ENCODE measurements around the gene AVEN. TPM values are rescaled to one million over a fixed set of nuclear protein-coding genes. Genes with fewer than 3 reads are reported as not detected.

AVEN gene
- total and polyA plus RNA-seq, 2 experiments from 2014 or later: 7.7 to 10.3 TPM

DNA sequence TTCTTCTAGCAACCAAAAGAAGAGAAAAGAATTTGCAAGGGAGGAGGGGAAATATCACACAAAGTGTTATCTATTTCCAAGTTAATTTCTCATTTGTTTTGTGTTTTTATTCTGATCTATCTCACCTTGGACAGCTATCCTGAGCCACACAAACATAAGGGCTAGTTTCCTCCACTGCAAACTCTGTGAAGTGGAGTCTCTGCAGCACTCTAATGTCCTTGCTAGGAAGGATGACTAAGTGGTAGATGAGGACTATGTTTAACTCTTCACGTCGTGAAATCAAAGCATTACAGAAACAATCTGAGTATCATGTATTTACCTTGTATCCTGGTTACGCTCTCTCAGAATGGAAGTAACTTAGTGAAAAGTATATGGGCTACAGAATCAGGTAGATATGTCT is 104.6 kb downstream of the AVEN start (continued):
- TF ChIP-seq ZNF462 (CRISPR knock-in tag; IDR thresholded peaks at IDR 0.05) (no peak), POLR2AphosphoS5 (IDR thresholded peaks at IDR 0.05; ENCODE audit: low read depth) (no peak), REST (IDR thresholded peaks at IDR 0.05; ENCODE audit: unreplicated experiment) (no peak), ETS1 (IDR thresholded peaks at IDR 0.05) (no peak), CREB1 (CRISPR knock-in tag; IDR thresholded peaks at IDR 0.05; ENCODE audit: low read depth) (no peak), JUNB (IDR thresholded peaks at IDR 0.05; ENCODE audit: unreplicated experiment) (no peak)

All from GM23338 (cell line).